HCT116 (cell line): ENCODE results near the gene PSRC1. TPM values are rescaled to one million over a fixed set of nuclear protein-coding genes. Genes with fewer than 3 reads are reported as not detected.

Experiments used
- ATAC-seq: fragments of 200-7000 bp; cut with Tn5 transposase; 2 replicates; pipeline ENCODE4 v1.9.1; 2020; ENCODE audit warnings: mild to moderate bottlenecking, moderate library complexity
- BruUV-seq: library from RNA; stranded (reverse); fragments of 400-500 nt; replicated peaks from 2 replicates; lab custom pipeline; 2021; lab: Mats Ljungman, UMichigan
- CTCF ChIA-PET: fragments of 300-600 bp; sonication (Branson Sonifier 250); formaldehyde crosslinking; loops from one replicate; lab custom pipeline; 2021; ENCODE audit warnings: antibody characterized with exemption; lab: Charles Lee
- POLR2A ChIA-PET: fragments of 300-600, 350-600 bp; sonication (Branson Sonifier 250); formaldehyde crosslinking; loops from one replicate; lab custom pipeline; 2021; ENCODE audit warnings: antibody characterized with exemption; lab: Charles Lee
- RAD21 ChIA-PET, 2 experiments: fragments of 300-600 bp; sonication (Branson Sonifier 250); formaldehyde crosslinking; loops; one replicate each; lab custom pipeline; 2023; ENCODE audit warnings: low total read pairs in 2 of 2; ENCODE audit not compliant: uncharacterized antibody in 2 of 2, unreplicated experiment in 2 of 2, low non-redundant PET in 1 of 2; lab: Charles Lee
- DNase-seq: peaks from one replicate; pipeline ENCODE4 v3.0.0-alpha.2; 2010; ENCODE audit warnings: low read depth, low spot score
- H2AFZ ChIP-seq: fragments of 200-600 bp; shearing (Covaris generic), sonication (generic); 2 replicates; pipeline ENCODE4 v1.6.1; 2017; ENCODE audit warnings: low read depth, mixed run types, mixed read lengths, antibody characterized with exemption, low read length; ENCODE audit not compliant: poor library complexity, severe bottlenecking
- H3K27ac ChIP-seq: 2 replicates; pipeline ENCODE4 v1.5.1; 2012; ENCODE audit warnings: low read depth, low read length
- H3K27me3 ChIP-seq: fragments of 200-600 bp; sonication (generic); 2 replicates; pipeline ENCODE4 v1.6.1; 2016; ENCODE audit warnings: mixed run types, low read length, mixed read lengths; ENCODE audit not compliant: insufficient read depth
- H3K36me3 ChIP-seq, 2 experiments: fragments of 200-500 bp in 1 of 2; fragments of 200-600 bp in 1 of 2; sonication (Bioruptor generic) in 1 of 2; sonication (generic) in 1 of 2; 2 replicates each; pipeline versions ENCODE4 v1.5.1 to v1.6.1; 2014 to 2016; ENCODE audit warnings: low read length in 2 of 2, inconsistent platforms in 1 of 2, mixed read lengths in 1 of 2, mixed run types in 1 of 2; ENCODE audit not compliant: insufficient read depth in 2 of 2, control insufficient read depth in 1 of 2
- H3K4me1 ChIP-seq, 2 experiments: fragments of 200-600 bp in 1 of 2; sonication (generic) in 1 of 2; 2 replicates each; pipeline versions ENCODE4 v1.5.1 to v1.6.1; 2012 to 2017; ENCODE audit warnings: low read length in 2 of 2, inconsistent platforms in 1 of 2, mild to moderate bottlenecking in 1 of 2, mixed read lengths in 1 of 2, mixed run types in 1 of 2, moderate library complexity in 1 of 2; ENCODE audit not compliant: insufficient read depth in 2 of 2, control insufficient read depth in 1 of 2
- H3K4me2 ChIP-seq: fragments of 200-600 bp; sonication (generic); 2 replicates; pipeline ENCODE4 v1.6.1; 2017; ENCODE audit warnings: mixed run types, low read length, mixed read lengths
- H3K4me3 ChIP-seq, 2 experiments: fragments of 200-600 bp in 1 of 2; sonication (generic) in 1 of 2; replicated peaks in 1 of 2; 2 replicates each; pipeline ENCODE4 v1.5.1; 2011 to 2016; ENCODE audit warnings: low read length in 2 of 2, control low read depth in 1 of 2, low read depth in 1 of 2, mild to moderate bottlenecking in 1 of 2, mixed read lengths in 1 of 2, mixed run types in 1 of 2
- H3K79me2 ChIP-seq: fragments of 200-600 bp; sonication (generic); 2 replicates; pipeline ENCODE4 v1.6.1; 2017; ENCODE audit warnings: mild to moderate bottlenecking, mixed run types, low read length, moderate library complexity, mixed read lengths; ENCODE audit not compliant: insufficient read depth
- H3K9ac ChIP-seq: fragments of 200-600 bp; sonication (generic); 2 replicates; pipeline ENCODE4 v1.6.1; 2016; ENCODE audit warnings: low read length, mixed read lengths
- H3K9me2 ChIP-seq: fragments of 200-600 bp; sonication (generic), shearing (Covaris generic); 2 replicates; pipeline ENCODE4 v1.6.1; 2017; ENCODE audit warnings: mixed run types, mild to moderate bottlenecking, moderate library complexity; ENCODE audit not compliant: insufficient read depth
- H3K9me3 ChIP-seq, 2 experiments: fragments of 200-500 bp in 1 of 2; fragments of 200-600 bp in 1 of 2; sonication (Bioruptor generic) in 1 of 2; sonication (generic) in 1 of 2; 2 replicates each; pipeline ENCODE4 v1.6.1; 2014 to 2017; ENCODE audit warnings: low read length in 2 of 2, mixed read lengths in 2 of 2, inconsistent platforms in 1 of 2, low read depth in 1 of 2, mild to moderate bottlenecking in 1 of 2, mixed run types in 1 of 2, moderate library complexity in 1 of 2; ENCODE audit not compliant: control insufficient read depth in 1 of 2, insufficient read depth in 1 of 2
- H4K20me1 ChIP-seq: fragments of 200-600 bp; sonication (generic), shearing (Covaris generic); 2 replicates; pipeline ENCODE4 v1.6.1; 2017; ENCODE audit warnings: mixed run types, mild to moderate bottlenecking, moderate library complexity; ENCODE audit not compliant: insufficient read depth
- ATF3 ChIP-seq: IDR thresholded peaks from 2 replicates; pipeline ENCODE4 v1.6.1; 2012
- CBX3 ChIP-seq: IDR thresholded peaks from 2 replicates; pipeline ENCODE4 v1.6.1; 2012; ENCODE audit warnings: low read depth
- ELF1 ChIP-seq: IDR thresholded peaks from 2 replicates; pipeline ENCODE4 v1.6.1; 2012; ENCODE audit warnings: low read depth, borderline replicate concordance
- POLR2A ChIP-seq: IDR thresholded peaks from 2 replicates; pipeline ENCODE4 v1.7.0; 2011; ENCODE audit warnings: borderline replicate concordance; ENCODE audit not compliant: insufficient read depth, insufficient read length; ENCODE audit errors: extremely low read depth
- RAD21 ChIP-seq: IDR thresholded peaks from 2 replicates; pipeline ENCODE4 v1.6.1; 2012; ENCODE audit warnings: low read depth, mild to moderate bottlenecking
- YY1 ChIP-seq: IDR thresholded peaks from 2 replicates; pipeline ENCODE4 v1.6.1; 2011; ENCODE audit warnings: low read length, low read depth, moderate library complexity, mild to moderate bottlenecking; ENCODE audit not compliant: insufficient replicate concordance; ENCODE audit errors: extremely low read depth
- intact Hi-C: fragments of 100-400 bp; cut with micrococcal nuclease; formaldehyde crosslinking; loops from 2 replicates; pipeline ENCODE4 v1.10.0; 2022
- total RNA-seq: library from RNA; stranded (reverse); gene quantifications from one replicate; pipeline ENCODE4 v1.2.1, GENCODE V29; 2021; ENCODE audit not compliant: unreplicated experiment
- TF ChIP-seq, protein P1 (sequence below): IDR thresholded peaks from 2 replicates; pipeline ENCODE4 v1.6.1; 2012

Gene PSRC1
- total RNA-seq, 1 experiment from 2014 or later: 44.8 TPM

GRCh38 chr1:109252893-109253802 is 29.8 kb downstream of the PSRC1 start:
- Histone ChIP-seq H2AFZ (no peak overlapping the region), H3K4me1 (peaks cover 8 to 23% of the 10 kb centered on the region in 2 experiments; a peak in 3 of 4 replicates), H3K27ac (no peak overlapping the region), H3K9me3 (no peaks in the 10 kb centered on the region), H3K79me2 (no peaks in the 10 kb centered on the region), H3K36me3 (no peaks in the 10 kb centered on the region), H3K4me3 (no peak overlapping the region), H3K9ac (no peak overlapping the region), H4K20me1 (no peaks in the 10 kb centered on the region), H3K27me3 (no peaks in the 10 kb centered on the region), H3K4me2 (no peak overlapping the region), H3K9me2 (no peaks in the 10 kb centered on the region)
- ChIA-PET RAD21 (no interaction called here), POLR2A (interaction anchor here (1.1 kb wide), 1 partner anchor 8 kb away, joined by 3 read pairs; no protein-coding TSS in a partner anchor), CTCF (interaction anchor here (1.6 kb wide), 1 partner anchor 146 kb away, joined by 4 read pairs; no protein-coding TSS in a partner anchor)
- no peak for DNase-seq
- intact Hi-C loops: no loop called here
- ATAC-seq: no peak
- no TSS peak for BruUV-seq
- TF ChIP-seq YY1 (no peak), CBX3 (no peak), ATF3 (no peak), RAD21 (no peak), POLR2A (no peak), ELF1 (no peak)
- TF ChIP-seq, protein P1, sequence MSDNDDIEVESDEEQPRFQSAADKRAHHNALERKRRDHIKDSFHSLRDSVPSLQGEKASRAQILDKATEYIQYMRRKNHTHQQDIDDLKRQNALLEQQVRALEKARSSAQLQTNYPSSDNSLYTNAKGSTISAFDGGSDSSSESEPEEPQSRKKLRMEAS: no peak
